AG04450 (cell line): Measurements from ENCODE around the gene PXDN. TPM values are rescaled to one million over a fixed set of nuclear protein-coding genes. Genes with fewer than 3 reads are reported as not detected.

Experiments
- CTCF ChIA-PET: fragments of 300-600, 350-600 bp; formaldehyde crosslinking; extraction: SDS; loops from one replicate; lab custom pipeline; 2022; ENCODE audit warnings: antibody characterized with exemption, inconsistent platforms; lab: Charles Lee
- POLR2A ChIA-PET: fragments of 350-600 bp; formaldehyde crosslinking; extraction: SDS; loops from one replicate; lab custom pipeline; 2021; ENCODE audit warnings: antibody characterized with exemption, inconsistent platforms; lab: Yijun Ruan, JAX
- DNase-seq: peaks from one replicate; pipeline ENCODE4 v3.0.0-alpha.2; 2011; ENCODE audit warnings: low read depth, low spot score
- H3K27ac ChIP-seq: one replicate; pipeline ENCODE4 v1.5.1; 2012; ENCODE audit warnings: low read depth, low read length, control low read depth
- H3K27me3 ChIP-seq: one replicate; pipeline ENCODE4 v1.6.0; 2012; ENCODE audit warnings: low read length; ENCODE audit not compliant: control insufficient read depth, insufficient read depth
- H3K4me3 ChIP-seq: 2 replicates; pipeline ENCODE4 v1.5.1; 2011; ENCODE audit warnings: mild to moderate bottlenecking, low read depth, low read length, control low read depth
- H3K9me3 ChIP-seq: 2 replicates; pipeline ENCODE4 v1.5.1; 2012; ENCODE audit warnings: low read length; ENCODE audit not compliant: control insufficient read depth, insufficient read depth
- polyA minus RNA-seq: library from RNA; depleted of rRNA, polyadenylated mRNA; stranded (reverse); fragments of >200 nt; gene quantifications from 2 replicates; pipeline ENCODE4 v1.2.3, GENCODE V29; 2011; rRNA and poly(A)+ RNA removed
- polyA plus RNA-seq: library from polyadenylated mRNA; depleted of rRNA; stranded (reverse); fragments of >200 nt; gene quantifications from 2 replicates; pipeline ENCODE4 v1.2.3, GENCODE V29; 2011; rRNA removed
- TF ChIP-seq, protein P1 (sequence below): IDR thresholded peaks from 2 replicates; pipeline ENCODE4 v1.5.1; 2011; ENCODE audit warnings: low read depth, low read length, control low read depth, inconsistent platforms

Gene PXDN, protein sequence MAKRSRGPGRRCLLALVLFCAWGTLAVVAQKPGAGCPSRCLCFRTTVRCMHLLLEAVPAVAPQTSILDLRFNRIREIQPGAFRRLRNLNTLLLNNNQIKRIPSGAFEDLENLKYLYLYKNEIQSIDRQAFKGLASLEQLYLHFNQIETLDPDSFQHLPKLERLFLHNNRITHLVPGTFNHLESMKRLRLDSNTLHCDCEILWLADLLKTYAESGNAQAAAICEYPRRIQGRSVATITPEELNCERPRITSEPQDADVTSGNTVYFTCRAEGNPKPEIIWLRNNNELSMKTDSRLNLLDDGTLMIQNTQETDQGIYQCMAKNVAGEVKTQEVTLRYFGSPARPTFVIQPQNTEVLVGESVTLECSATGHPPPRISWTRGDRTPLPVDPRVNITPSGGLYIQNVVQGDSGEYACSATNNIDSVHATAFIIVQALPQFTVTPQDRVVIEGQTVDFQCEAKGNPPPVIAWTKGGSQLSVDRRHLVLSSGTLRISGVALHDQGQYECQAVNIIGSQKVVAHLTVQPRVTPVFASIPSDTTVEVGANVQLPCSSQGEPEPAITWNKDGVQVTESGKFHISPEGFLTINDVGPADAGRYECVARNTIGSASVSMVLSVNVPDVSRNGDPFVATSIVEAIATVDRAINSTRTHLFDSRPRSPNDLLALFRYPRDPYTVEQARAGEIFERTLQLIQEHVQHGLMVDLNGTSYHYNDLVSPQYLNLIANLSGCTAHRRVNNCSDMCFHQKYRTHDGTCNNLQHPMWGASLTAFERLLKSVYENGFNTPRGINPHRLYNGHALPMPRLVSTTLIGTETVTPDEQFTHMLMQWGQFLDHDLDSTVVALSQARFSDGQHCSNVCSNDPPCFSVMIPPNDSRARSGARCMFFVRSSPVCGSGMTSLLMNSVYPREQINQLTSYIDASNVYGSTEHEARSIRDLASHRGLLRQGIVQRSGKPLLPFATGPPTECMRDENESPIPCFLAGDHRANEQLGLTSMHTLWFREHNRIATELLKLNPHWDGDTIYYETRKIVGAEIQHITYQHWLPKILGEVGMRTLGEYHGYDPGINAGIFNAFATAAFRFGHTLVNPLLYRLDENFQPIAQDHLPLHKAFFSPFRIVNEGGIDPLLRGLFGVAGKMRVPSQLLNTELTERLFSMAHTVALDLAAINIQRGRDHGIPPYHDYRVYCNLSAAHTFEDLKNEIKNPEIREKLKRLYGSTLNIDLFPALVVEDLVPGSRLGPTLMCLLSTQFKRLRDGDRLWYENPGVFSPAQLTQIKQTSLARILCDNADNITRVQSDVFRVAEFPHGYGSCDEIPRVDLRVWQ (N-terminal part only)
- polyA plus RNA-seq (271 and 329 TPM in 2 replicates), polyA minus RNA-seq (255 and 307 TPM in 2 replicates)

- DNase-seq: no peak
- Histone ChIP-seq H3K4me3 (peak within 1 kb of the TSS; percentile 77), H3K27ac (peak within 1 kb of the TSS; percentile 91), H3K27me3 (no peaks in the 10 kb centered on the region), H3K9me3 (no peaks in the 10 kb centered on the region; the same call in 1 of the 2 replicates)
- TF ChIP-seq, protein P1, sequence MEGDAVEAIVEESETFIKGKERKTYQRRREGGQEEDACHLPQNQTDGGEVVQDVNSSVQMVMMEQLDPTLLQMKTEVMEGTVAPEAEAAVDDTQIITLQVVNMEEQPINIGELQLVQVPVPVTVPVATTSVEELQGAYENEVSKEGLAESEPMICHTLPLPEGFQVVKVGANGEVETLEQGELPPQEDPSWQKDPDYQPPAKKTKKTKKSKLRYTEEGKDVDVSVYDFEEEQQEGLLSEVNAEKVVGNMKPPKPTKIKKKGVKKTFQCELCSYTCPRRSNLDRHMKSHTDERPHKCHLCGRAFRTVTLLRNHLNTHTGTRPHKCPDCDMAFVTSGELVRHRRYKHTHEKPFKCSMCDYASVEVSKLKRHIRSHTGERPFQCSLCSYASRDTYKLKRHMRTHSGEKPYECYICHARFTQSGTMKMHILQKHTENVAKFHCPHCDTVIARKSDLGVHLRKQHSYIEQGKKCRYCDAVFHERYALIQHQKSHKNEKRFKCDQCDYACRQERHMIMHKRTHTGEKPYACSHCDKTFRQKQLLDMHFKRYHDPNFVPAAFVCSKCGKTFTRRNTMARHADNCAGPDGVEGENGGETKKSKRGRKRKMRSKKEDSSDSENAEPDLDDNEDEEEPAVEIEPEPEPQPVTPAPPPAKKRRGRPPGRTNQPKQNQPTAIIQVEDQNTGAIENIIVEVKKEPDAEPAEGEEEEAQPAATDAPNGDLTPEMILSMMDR: no peak
- ChIA-PET POLR2A (interaction anchor here (1.0 to 1.1 kb wide), 3 partner anchors 9 to 14 kb away, joined by 5 to 13 read pairs (median 5); no protein-coding TSS in a partner anchor), CTCF (no interaction called here)
Observed at GRCh38 chr2:1744446-1745170, at the start of gene PXDN. TSS of gene PXDN (minus strand) at chr2:1744515. CDS start at chr2:1744455, 60 bp downstream.

GRCh38 chr2:1793868-1794445 is 49.6 kb upstream of the PXDN start:
- Histone ChIP-seq H3K4me3 (no peak overlapping the region), H3K9me3 (no peaks in the 10 kb centered on the region; the same call in 1 of the 2 replicates), H3K27ac (no peak overlapping the region), H3K27me3 (no peaks in the 10 kb centered on the region)
- ChIA-PET POLR2A (no interaction called here), CTCF (no interaction called here)
- TF ChIP-seq, protein P1: no peak
- DNase-seq: no peak

GRCh38 chr2:1793001-1793867 is 48.9 kb upstream of the PXDN start:
- Histone ChIP-seq H3K27me3 (no peaks in the 10 kb centered on the region), H3K9me3 (no peaks in the 10 kb centered on the region; the same call in 1 of the 2 replicates), H3K4me3 (no peak overlapping the region), H3K27ac (no peak overlapping the region)
- no peak for DNase-seq
- POLR2A ChIA-PET: interaction anchor here (0.6 to 1.5 kb wide), 3 partner anchors 23 to 57 kb away, joined by 3 to 7 read pairs (median 5); no protein-coding TSS in a partner anchor
- CTCF ChIA-PET: interaction anchor here (0.7 to 3.4 kb wide), 5 partner anchors 24 to 243 kb away, joined by 3 to 18 read pairs (median 13); no protein-coding TSS in a partner anchor
- TF ChIP-seq, protein P1: no peak
